ENCODE data around the gene IGSF23.

- no peak for TF ChIP-seq CTCF (IDR thresholded peaks at IDR 0.05)
- TF ChIP-seq POLR2A (IDR thresholded peaks at IDR 0.05): no peak
Observed at GRCh38 chr19:44581288-44581687, 32.1 kb upstream of the IGSF23 start.

All from adrenal gland (tissue), 5 donors.